DMS 273 (cell line): ENCODE data around the gene ACVR1.

ENCODE experiments used
- DNase-seq: peaks from one replicate; lab custom pipeline; 2025; ENCODE audit not compliant: unreplicated experiment; lab: John Stamatoyannopoulos, UW

The ACVR1 gene

DNA sequence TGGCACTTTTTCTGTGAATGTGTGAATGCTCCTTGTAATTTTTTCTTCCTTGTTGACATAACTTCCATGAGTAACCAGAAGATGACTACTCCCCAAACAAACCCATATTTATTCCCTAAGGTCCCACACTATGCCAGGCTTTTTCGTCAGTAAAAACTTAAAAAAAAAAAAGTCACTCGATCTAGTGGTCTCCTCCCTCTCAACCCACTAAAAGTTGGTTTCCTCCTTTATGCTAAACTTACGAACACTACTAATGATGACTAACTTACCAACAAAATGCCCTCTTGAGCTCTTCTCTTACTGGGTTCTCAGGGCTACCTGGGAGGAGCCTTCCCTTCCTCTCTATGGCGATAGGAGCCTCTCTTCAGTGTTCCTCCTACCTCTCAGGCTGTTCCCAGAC lies 18.2 kb downstream of the ACVR1 start:
- no peak for DNase-seq

GRCh38 chr2:157856187-157856515 lies 20.0 kb downstream of the ACVR1 start:
- DNase-seq, result no peak

- no peak for DNase-seq
Observed at GRCh38 chr2:157853820-157854219, 22.3 kb downstream of the ACVR1 start.

- no peak for DNase-seq
Observed at GRCh38 chr2:157853211-157853610, 22.9 kb downstream of the ACVR1 start.

DNA sequence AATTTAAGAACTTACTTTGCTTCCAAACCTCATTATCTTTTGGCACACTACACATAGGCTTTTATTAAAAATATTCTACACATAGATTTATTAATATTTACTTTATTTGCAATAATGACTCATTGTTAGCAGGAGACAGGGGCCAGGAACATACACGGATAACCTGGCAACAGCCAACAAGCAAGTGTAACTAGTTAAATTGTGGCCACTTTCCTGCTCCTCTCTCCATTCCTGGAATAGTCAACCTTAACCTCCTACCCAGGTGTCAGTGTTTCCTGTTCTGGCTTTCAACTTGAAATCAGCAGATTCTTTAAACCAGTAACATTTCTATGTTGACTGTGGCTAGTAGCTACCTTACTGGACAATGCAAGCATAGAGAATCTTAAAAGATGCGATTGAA lies 26.5 kb downstream of the ACVR1 start:
- no peak for DNase-seq

DNA sequence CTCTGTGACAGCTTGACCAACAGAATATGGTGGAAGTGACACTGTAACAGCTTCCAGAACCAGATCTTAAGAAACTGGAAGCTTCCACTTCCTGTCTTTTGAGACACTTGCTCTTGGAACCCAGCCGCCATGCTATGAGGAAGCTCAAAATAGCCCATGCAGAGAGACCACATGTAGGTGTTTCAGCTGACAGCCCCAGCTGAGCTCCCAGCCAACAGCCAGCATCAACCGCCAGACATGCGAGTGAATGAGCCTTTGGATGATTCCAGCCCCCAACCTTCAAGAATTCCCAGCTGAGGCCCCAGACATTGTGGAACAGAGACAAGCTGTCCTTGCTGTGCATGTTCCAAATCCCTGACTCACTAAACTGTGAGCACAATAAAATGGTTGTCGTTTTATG lies 27.9 kb downstream of the ACVR1 start:
- no peak for DNase-seq

- DNase-seq, result no peak
Observed at GRCh38 chr2:157845081-157845480, 31.0 kb downstream of the ACVR1 start.

- no peak for DNase-seq
Observed at GRCh38 chr2:157843935-157844334, 32.2 kb downstream of the ACVR1 start.

- DNase-seq, result no peak
Observed at GRCh38 chr2:157843081-157843480, 33.0 kb downstream of the ACVR1 start.

GRCh38 chr2:157842106-157842879 lies 33.8 kb downstream of the ACVR1 start:
- no peak for DNase-seq

- no peak for DNase-seq
Observed at GRCh38 chr2:157841485-157841884, 34.6 kb downstream of the ACVR1 start.

DNA sequence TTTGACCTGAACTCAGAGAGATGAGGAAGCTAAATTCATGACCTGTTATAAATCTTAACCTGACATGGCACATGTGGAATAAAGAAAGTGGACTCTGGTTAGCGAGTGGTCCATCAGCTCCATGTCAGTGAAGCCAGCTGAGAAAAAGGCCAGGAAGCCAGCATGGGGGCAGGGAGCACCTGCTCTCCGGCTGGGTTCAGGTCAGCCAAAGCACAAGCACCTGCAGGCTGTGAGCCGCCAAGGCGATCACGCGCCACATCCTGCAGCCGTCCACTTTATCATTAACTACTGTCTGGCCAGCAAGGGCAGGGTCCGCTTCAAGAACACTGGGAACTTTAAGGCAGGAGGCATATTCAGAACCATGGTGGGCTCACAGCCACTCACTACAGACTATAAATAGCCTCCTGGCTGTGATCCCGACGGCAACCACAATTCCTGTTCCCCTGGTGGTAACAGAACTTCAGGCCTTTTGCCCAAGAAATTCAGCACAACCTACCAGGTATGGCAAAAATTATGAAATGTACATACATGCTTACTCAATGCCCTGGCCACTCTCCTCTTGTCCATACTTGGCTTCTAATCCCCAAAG lies 35.5 kb downstream of the ACVR1 start:
- peak; percentile 38 for DNase-seq

GRCh38 chr2:157839822-157840221 lies 36.3 kb downstream of the ACVR1 start:
- DNase-seq, result peak; percentile 57

GRCh38 chr2:157839162-157839801 lies 36.8 kb downstream of the ACVR1 start:
- peak; percentile 94 for DNase-seq

- peak; percentile 87 for DNase-seq
Observed at GRCh38 chr2:157838442-157839161, 37.5 kb downstream of the ACVR1 start.

GRCh38 chr2:157837851-157838441 lies 38.2 kb downstream of the ACVR1 start:
- peak; percentile 75 for DNase-seq

DNA sequence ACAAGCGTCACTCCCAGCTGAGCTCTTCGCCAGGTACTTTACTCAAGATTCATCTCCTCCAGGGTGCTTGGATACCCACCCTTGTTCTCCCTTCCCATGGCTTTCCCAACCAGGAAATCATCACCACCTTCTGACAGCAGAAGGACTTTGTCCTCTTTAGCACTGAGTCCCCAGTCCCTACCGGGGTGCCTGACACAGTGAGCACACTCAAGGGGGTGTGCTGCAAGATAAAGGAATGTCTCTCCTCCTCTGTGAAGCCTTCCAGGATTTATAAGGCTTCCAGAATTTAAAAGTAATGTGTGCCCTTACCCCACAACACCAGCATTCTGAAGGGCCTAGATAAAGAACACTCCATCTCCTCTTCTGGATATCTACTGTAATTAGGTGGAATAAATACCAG lies 39.6 kb downstream of the ACVR1 start:
- DNase-seq, result no peak

GRCh38 chr2:157835425-157835824 lies 40.7 kb downstream of the ACVR1 start:
- DNase-seq, result no peak

- no peak for DNase-seq
Observed at GRCh38 chr2:157835006-157835405, 41.1 kb downstream of the ACVR1 start.

DNA sequence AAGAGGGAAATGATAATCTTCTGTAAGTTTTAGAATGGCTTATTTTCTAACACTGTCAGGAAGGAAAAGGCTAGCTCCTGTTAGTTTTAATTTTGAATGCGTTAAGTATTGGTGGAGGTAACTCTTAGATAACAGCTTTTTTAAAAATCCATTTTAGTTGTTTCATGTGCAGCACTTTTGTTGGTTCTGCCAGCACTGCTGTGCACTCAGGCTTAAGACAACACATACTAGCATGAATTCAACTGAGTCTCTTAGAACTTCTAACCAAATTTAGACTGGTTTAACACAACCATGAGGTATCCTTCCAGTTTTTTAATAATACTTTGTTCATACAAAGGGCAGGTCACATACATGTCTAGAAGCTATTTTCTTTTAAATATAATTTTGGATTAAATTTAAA lies 42.4 kb downstream of the ACVR1 start:
- DNase-seq, result no peak

DNA sequence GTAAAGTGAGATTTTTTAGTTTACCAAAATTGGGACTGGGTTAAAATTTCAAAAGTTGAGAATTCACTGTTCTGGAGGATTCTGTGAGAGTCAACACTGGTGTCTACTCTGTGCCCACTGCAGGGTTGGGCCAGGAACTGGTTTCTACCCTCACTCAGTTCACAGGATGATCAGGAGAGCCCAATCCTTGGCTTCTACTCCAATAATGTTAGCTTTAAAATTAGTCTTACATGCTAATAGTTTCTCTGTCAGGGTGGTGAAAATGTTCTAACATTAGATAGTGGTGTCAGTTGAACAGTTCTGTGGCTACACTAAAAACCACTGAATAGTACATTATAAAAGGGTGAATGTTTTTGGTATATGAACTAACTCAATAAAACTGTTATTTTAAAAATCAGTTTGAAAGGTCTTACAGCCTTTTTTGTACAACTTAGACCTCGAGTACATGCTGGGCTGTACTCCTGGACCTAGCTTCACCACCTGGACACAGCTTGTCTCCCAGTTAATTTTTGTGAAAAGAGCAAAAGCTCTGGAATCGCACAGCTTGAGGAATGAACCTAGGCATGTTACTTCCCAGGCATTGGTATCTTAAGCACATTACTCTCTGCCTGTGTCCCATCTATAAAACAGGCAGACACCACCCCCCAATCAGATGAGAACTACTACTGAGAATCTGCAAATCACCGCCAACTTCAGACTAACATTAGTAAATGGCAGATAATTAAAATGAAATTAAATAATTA lies 44.4 kb downstream of the ACVR1 start:
- no peak for DNase-seq
